ENCODE measurements around the gene DCN.
A peak's percentile ranks its signal among the peaks of the same experiment; 100 is the strongest.
"Not testable (repeated sequence)": the region's sequence is repeated elsewhere in the genome, so short reads cannot be mapped to it uniquely, and the experiment has no call there.

Gene DCN, protein sequence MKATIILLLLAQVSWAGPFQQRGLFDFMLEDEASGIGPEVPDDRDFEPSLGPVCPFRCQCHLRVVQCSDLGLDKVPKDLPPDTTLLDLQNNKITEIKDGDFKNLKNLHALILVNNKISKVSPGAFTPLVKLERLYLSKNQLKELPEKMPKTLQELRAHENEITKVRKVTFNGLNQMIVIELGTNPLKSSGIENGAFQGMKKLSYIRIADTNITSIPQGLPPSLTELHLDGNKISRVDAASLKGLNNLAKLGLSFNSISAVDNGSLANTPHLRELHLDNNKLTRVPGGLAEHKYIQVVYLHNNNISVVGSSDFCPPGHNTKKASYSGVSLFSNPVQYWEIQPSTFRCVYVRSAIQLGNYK

DNA sequence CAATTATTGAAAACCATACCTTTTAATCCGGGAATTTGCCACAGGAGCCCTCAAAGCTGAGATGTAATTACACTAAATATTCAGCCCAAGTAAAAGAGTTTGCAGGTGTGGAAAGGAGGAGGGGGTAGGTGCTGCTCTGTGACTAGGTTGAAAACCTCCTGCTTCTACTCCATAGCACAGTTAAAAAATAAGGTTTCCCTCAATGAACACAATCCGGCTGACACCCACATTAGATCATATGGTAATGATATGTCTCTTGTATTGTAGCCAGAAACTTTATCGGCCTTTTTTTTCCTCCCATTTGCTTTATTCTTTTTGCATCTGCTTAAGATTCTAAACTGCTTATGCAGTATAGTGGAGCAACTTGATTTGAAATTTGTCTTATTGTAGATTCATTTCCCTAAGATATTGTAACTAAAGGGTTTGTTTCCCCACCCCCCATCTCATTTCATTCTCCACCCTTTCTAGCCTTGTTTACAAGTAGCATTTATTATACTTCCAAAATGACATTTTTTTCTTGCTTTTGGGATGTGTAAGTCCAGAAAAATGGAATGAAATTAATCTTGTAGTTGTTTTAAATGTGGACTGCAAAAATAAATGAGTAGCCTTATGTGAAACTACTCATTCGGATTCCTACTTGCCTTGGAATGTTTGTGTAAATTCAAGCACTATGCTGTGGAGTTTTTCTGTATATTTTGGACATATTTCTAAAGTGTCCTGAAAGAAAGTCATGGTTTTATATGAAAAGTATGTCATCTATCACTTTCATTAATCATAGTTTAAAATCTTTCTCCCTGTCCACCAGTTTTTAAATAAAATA is at the start of gene DCN:
TSS of gene DCN (minus strand) at position 182 of the 820 bp plus-strand sequence. CDS start 4,265 bp downstream, outside the sequence.
- peak; percentile 46 for DNase-seq

DNA sequence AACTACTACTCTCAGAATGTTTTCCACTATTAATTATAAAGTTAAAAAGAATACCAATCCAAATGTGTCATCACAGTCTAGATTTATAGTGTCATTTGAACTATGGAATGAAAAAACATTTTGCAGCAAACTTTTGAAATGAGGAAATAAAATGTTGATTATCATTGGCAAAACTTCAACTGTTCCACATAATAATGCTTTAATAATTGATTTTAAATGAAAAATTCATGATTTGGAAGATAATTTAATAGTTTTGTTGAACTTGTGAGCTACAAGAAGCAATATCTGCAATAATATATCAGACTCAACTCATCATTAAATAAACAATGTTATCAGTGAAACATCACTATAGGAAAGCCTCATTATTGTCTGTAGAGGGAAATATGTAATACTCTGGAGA is 48.2 kb upstream of the DCN start:
- no peak for DNase-seq

DNA sequence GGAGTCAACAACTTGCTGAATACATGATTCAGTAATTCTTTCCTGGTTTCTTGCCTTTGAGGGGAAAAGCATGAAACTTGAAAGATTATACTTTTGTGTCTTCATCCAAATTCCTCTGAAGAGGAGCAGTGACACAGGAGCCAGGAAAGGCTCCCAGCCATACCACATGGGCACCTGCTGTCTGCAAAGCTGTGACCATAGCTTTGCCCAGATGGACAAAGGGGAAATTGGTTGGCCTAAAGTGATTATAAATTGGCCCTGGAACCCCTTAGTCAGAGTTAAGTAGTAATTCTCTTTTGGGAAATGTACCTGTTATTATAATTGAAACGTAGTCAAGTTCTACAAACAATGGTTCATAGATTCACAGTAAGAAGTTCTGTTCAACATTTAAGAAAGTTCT is 44.3 kb upstream of the DCN start:
- DNase-seq, result no peak

DNA sequence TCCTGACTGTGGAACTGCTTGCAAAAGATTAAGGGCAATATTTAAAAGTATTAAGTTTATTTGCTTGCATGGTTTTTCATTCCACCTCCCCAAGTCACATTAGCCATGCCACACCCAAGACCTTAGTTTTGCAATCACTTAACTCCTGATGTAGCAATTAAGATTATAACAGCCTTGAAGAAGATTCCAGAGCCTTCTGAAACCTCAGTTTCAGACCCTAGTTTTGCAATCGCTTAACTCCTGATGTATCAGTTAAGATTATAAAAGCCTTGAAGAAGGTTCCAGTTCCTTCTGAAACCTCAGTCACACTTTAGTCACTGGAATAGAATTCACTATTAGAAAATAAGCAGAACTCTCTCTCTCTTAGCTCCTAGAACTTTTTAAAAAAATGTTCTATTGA is 42.7 kb upstream of the DCN start:
- no peak for DNase-seq

DNA sequence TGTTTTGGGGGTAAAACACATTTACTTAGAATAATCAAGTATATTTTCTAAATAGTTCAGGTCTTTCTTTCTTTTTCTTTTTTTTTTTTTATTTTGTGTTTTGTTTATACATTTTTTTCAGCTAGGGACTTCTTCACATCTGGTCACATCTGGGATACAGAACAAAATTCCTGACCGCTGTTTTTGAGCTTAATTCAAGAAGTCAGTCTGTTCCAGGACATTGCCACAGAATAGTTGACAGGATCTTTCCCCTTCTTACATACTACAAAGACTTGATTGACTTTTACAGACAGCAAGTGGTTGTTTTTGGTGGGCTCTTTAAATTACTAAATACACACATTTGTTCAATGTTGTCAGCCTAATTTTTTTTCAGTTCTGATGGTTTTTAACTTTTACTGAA is 41.8 kb upstream of the DCN start:
- DNase-seq, result no peak

DNA sequence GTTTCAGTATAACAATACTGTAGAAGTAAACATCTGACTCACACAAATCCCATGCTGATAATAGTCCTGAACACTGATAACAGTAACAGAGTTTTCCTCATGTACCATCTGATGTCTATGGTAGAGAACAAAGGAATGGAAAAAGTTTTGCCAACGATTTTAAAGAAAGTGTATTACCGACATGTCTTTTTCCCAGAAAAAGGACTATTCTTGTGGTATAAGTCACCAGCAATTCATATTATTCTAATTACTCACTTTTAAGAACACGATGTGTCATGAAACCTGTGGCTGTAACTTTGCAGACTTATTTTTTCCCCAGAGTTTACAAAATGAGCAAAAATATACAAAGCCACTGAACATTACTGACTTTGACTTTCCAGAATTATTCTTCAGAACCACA is 40.1 kb upstream of the DCN start:
- DNase-seq, result no peak

DNA sequence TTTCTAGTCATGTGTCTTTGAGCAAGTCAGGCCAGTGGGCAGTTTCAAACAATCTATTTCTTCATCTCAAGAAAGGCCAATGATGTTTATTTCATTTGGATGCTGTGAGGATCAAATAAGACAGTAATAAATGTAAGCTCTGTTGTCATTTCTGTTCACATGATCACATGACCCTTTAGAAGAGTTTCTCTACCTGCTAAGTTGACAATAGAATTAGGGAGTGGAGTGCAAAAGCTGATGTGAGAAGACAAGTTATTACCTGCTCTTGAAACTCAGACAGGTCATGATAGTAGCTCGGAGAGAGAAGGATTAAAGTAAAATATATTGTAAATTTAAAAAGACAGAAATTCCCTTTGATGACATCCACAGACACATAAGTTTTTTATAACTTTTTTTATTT is 37.3 kb upstream of the DCN start:
- DNase-seq, result no peak

DNA sequence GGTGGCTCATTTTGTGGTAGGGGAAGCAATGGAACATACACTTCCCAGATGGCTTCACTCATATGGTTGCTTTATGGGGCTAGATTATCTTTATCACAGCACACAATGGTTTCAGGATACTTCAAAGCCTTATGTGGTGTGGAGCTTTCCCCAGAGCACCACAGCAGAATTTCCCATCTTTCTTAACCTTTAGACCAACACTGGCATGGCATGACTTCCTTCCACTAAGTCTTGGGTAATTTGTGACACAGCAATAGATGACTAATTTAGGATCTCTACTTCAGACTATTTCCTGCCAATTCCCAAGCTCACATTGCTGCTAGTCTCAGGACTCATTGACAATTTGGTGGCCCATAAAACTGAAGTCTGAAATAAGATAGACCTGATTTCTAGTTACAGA is 36.9 kb upstream of the DCN start:
- no peak for DNase-seq

DNA sequence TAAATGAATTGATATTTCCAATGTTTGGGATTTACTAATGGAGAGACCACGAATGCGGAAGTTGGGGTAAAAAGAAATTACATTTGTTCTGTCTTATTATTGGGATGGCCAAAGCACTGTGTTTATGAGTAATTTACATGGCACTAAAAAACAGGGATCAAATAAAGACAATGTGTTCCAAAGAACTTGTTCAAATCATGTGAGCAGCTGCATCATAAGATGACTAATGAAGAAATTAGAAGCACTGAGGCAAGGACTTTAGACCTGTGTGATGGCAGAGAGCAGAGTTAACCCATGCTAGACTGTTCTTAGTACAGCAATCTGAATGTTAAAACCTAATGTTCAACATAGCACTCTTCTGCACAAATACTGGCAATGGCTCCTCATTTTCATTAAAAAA is 34.3 kb upstream of the DCN start:
- no peak for DNase-seq

DNA sequence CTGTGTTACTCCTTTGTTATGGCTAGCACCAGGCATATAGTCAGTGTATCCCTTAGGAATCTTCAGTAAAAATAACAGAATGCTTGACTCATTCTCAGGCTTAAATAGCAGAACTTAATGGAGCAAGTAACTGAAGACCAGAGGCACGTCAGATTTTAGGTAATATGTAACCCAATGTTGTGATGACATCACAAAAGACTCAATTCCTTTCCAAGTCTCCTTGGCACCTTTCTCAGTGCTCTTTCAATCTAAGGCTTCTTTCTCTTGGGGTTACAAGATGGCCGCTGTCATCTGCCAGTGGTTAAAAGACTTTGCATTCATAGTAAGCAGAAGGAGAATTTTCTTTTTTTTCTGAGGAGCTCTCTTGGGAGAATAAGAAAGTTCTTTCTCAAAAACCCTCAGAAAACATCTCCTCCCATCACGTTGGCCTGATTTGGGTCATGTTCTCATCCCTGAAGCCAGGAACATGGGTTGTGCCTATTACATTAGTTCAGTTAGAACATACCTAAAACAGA is 33.4 kb upstream of the DCN start:
- DNase-seq, result no peak

DNA sequence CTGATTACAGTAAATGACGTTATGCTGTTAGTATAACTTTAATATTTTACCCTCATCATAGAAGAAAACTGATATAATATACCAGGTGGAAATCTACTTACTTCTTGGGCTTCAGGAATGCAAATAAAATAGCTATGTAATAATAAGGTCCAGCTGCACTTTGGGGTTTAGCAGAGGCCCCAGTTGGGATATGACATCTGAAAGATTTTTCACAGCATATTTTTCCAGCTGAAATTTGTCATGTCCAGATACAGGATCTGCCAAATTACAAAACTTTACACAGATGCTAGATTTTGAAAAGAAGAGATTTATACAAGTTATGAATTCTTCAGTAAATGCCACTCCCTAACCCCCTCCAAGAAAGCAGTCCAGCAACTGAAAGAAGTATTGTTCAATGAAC is 29.2 kb upstream of the DCN start:
- DNase-seq, result no peak

DNA sequence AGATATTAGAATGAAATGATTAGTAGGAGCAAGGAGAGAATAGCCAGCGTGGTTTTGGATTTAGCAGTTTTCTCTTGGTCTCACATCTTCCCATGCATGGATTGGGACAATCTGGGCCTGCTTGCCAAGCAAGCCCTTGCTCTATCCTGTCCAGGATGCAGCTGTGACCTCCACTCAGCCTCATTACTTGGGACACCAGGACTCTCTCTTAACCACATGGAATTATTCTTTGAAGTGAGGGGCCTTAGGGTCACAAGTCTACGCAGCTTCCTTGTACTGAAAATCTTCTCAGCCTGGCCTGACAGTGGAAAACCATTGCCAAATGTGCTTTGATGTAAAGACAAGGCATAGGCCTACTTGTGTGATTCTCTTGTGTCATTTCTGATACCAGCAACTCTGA is 28.0 kb upstream of the DCN start:
- DNase-seq, result no peak

DNA sequence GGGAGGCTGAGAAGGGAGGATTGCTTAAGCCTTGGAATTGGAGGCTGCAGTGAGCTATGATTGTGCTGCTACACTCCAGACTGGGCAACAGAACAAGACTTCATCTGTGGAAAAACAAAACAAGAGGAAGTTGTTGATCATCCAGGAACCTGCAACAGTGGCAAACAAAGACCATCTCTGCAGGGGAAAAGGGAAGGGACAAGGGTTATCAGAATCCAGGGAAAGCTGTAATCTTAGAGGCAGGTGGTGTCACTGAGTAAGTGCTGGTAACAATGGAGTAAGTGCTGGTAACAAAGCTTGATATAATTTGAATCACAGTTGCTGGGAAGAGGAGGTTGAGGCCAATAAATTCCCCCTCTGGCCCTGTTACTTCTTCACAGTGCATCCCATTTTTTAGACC is 27.5 kb upstream of the DCN start:
- DNase-seq, result no peak

DNA sequence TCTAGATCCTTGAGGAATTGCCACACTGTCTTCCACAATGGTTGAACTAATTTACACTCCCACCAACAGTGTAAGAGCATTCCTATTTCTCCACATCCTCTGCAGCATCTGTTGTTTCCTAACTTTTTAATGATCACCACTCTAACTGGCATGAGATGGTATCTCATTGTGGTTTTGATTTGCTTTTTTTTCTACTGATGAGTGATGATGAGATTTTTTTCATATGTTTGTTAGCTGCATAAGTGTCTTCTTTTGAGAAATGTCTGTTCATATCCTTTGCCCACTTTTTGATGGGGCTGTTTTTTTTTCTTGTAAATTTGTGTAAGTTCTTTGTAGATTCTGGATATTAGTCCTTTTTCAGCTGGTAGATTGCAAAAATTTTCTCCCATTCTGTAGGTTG is 24.7 kb upstream of the DCN start:
- not testable (repeated sequence) for DNase-seq

DNA sequence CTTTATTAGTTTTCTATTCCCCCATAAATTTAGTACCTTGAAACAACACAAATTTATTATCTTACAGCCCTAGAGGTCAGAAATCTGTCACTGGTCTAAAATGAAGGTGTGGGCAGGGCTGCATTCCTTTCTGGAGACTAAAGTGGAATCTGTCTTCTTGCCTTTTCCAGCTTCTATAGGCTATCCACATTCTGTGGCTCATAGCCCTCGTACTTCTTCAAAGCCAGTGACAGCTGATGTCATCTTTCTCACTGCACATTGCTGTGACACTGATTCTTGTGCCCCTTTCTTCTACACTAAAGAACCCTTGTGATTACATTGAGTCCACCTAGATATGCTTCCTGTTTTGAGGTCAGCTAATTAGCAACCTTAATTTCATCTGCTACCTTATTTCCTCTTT is 23.2 kb upstream of the DCN start:
- DNase-seq, result no peak

DNA sequence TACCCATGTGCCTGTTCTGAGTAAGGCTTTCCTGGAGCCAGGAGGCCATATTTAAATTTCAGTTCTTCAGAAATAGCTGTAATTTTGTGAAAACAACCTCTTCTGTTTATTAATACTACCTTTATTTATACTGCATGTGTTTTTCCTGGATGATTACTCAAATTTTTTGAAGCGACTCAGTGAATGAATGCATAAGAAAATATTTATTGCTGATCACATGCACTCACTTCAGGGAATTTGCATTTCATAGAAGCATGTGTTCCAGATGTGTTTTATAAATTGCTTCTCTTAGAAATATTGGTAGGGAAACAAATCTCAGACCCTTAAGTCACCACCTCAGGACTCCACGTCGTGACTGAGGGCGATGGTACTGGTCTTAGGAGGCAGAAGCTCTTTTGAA is 21.8 kb upstream of the DCN start:
- DNase-seq, result no peak

DNA sequence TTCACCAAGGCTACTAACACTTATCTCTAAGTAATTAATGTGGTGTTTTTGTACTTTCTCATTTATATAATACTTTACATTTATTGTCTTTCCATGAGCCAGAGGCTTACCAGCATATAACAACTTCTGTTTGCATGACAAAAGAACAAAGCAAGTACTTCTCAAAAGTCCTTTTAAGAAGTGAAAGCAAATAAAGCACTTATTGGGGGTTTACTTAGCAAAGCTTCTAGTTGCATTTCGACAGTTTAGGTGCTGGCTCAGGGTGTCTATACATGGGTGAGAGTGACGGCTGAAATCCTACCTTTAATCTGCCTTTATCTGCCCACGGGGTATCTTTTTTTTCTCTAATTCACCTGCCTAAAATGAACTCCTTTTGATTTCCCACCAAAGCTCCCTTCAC is 21.0 kb upstream of the DCN start:
- DNase-seq, result no peak

DNA sequence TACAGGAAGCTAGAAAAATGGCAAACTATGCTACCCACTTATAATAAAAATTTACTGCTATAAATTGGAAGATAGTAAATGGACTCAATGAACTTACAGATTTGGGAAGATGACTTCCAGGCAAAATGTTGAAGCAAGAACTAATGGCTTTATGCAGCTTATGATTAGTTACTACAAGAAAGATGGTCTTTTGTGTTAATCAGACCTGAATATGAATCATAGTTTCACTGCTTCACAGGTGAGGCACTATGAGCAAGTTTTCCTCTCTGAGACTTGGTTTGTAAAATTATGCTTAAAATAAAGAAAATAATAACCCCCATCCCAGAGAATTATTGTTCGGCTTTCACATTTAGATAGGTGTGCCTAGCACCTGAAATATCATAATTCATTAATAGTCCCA is 19.8 kb upstream of the DCN start:
- DNase-seq, result no peak

DNA sequence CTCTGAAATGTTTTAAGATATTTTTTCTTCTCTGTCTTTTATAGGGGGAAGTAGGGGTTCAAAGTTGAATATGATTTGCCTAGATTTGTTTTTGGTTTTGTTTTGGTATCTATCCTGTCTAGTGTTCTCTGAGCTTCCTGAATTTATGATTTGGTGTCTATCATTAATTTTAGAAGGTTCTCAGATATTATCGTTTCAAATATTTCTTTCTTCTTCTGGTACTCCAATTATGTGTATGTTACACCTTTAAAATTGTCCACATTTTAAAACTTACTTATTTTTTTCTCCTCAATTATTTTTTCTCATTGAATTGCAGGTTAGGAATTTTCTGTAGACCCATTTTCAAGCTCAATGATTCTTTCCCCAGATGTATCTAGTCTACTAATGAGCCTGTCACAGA is 13.8 kb upstream of the DCN start:
- DNase-seq, result no peak

DNA sequence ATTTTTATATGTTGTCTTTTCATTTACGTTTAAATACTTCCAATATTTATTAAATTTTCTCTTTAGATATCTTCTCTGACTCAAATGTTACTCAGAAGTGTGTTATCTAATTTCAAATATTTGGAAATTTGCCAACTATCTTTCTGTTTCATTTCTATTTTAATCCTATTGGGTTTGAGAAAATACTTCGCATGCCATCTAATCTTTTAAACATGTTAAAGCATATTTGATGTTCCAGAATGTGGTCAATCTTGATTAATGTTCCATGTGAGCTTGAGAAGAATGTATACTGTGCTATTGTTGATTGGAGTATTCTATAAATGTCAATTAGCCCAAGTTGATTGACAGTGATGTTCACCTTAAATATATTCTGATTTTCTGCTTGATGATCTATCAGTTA is 11.9 kb upstream of the DCN start:
- DNase-seq, result no peak

DNA sequence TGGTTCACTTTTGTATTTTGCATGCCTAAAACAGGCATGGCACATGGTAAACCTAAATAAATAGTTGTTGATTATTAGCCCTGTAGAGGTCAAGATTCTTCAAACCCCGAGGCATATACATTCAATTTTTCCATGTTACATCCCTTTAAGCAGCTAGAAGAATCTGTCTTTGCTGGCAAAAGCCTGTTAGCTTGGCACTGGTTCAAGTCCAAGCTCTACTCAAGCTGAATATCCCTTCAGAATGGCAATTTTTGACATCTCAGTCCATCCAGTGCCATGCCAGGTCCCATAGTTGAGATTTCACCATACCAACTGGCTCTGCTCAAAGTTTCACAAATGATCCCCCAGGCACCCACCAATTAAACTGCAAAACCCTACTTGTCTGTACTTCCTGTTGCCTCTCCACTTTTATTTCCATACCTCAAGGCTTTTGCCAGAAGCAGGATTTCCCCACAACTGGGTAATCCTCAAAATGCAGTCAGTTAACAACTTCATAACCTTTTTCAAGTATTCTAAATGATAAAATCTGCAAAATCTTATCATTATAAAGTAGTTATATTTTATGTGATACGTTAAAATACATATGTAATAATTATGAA is 9.0 kb upstream of the DCN start:
- DNase-seq, result no peak

DNA sequence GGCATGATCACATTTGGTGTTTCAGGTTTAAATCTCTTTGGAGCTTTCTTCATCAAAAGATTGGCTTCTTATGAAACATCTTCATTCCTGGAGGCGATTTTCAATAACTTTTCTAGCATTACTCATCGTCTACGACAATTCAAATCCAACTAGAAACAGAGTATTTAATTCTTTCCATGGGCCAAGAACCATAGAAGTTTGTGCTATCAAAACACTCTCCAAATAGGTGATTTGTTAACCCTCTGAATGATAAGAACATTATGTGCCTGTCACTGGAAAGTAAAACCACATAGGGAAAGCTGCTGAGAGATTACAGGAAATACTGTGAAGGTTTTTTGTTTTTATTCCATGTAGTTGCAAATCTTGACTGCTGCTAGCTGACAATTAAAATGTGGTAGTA is 6.9 kb upstream of the DCN start:
- DNase-seq, result no peak

DNA sequence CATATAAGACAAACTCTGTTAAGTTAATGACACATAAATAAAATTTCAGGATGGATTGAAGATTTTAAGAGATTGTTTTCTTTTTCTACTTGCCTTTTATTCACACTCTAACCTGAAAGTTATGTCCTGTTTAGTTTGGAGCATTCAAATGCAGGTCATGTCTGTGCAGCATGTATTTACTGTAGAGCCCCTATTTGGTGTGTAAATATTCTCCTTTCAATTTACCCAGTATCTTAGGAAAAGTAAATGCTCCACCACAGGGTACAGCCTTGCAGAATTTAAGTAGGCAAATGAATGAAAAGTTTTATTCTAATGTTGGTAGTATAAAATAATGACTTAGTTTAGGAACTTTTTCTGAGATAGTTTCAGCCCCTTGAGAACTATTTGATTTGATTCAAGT is 6.2 kb upstream of the DCN start:
- no peak for DNase-seq

DNA sequence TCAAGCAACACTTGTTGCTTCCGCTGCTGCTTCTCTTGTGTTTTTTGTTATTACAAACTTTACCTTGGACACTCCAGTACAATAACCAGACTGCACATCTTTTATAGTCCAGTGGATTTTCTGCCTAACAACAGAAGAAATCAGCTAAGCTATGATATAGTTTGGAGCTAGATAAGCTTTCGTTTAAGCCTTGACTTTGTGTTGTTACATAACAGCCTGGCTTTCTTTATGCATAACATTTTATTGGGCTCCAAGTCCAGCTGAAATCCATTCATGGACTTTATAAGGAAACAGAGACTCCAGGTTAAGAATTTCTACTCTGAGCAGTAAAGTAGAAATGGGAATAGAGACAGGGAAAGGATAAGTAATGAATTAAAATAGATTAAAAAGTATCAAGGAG is 3.5 kb upstream of the DCN start:
- DNase-seq, result no peak

All from left hindlimb (tissue), 1 donor.